NCI-H748 (cell line): Measurements from ENCODE around the gene GNAT1.
"Not testable (repeated sequence)": the region's sequence is repeated elsewhere in the genome, so short reads cannot be mapped to it uniquely, and the experiment has no call there.

Source experiments
- DNase-seq: peaks from one replicate; lab custom pipeline; 2025; ENCODE audit not compliant: unreplicated experiment; lab: John Stamatoyannopoulos, UW

GNAT1 gene

GRCh38 chr3:50237754-50238548 lies 46.5 kb downstream of the GNAT1 start:
- peak; percentile 82 for DNase-seq

DNA sequence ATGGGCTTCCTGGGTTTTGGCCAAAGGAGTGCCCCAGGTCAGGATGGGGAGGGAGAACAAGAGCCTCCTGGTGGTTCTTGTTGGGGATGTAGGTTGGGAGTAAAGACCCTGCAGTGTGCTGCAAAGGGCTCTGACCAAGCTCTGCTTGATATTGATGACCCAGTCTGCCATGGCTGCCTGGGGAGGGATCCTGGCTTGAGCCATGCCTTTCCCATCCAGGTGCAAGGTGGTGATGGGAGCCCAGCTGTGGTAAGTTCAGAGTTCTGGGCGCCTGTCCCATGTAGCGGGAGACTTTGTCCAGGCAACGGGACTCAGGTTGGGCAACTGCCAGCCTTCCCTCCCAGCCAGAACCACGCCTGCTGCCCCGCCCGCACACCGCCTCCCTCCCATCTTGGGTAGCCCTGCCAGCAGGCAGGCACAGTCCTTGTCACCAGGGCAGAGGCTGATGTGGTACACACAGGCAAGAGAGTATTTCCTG lies 47.2 kb downstream of the GNAT1 start:
- peak; percentile 42 for DNase-seq

GRCh38 chr3:50239649-50240048 lies 48.2 kb downstream of the GNAT1 start:
- DNase-seq = no peak

- DNase-seq = peak; percentile 55
Measured at GRCh38 chr3:50241163-50241562, 49.8 kb downstream of the GNAT1 start.

- no peak for DNase-seq
Measured at GRCh38 chr3:50241713-50242380, 50.4 kb downstream of the GNAT1 start.

- no peak for DNase-seq
Measured at GRCh38 chr3:50242381-50242770, 51.0 kb downstream of the GNAT1 start.

DNA sequence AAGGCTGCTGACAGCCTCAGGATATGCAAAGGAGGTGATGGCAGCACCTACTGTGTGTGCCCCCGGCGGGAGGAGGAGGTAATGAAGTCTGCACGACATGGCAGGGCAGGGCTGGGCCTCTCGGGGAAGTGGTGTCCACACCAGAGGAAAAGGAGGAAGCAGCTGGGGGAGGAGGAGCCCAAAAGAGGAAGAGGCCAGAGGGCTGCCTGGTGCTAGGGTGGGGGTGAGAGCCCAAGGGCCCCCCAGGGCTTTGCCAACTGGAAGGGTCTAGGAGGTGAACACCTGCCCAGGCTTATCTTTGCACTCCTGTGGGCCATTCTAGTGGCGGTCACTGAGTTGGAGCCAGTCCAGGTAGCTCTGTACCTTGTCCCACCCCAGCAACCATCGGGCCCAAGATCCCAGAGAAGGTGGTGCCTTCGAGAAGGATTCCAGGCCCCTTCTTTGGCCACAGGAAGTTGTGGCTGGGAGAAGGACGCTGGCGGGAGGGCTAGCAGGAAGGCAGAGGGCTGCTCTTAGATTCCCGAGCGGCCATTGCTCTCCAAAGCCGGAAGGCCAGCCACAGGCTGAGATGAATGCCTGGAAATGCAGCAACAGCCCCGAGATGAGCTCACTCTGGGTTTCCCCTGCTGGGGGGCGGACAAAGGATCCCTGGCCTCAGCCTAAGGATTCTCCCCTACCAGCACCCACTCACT lies 51.6 kb downstream of the GNAT1 start:
- DNase-seq = no peak

DNA sequence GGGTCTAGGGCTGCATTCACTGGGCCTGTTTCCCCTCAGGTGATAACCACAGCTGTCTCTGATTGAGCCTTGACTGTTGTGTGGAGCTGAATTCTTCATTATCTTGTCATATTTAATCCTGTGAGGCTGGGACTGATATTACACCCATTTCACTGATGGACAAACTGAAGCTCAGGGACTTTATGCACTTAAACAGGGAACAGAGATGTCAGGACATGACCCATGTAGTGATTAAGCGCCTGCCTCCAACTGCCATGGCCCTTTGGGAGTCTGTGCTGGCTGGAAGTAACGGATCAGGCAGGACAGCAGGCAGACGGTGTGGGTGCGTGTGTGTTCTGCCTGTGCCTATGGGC lies 52.1 kb downstream of the GNAT1 start:
- no peak for DNase-seq

GRCh38 chr3:50244813-50245212 lies 53.4 kb downstream of the GNAT1 start:
- DNase-seq = not testable (repeated sequence)

- DNase-seq = peak; percentile 27
Measured at GRCh38 chr3:50245251-50245745, 53.9 kb downstream of the GNAT1 start.

DNA sequence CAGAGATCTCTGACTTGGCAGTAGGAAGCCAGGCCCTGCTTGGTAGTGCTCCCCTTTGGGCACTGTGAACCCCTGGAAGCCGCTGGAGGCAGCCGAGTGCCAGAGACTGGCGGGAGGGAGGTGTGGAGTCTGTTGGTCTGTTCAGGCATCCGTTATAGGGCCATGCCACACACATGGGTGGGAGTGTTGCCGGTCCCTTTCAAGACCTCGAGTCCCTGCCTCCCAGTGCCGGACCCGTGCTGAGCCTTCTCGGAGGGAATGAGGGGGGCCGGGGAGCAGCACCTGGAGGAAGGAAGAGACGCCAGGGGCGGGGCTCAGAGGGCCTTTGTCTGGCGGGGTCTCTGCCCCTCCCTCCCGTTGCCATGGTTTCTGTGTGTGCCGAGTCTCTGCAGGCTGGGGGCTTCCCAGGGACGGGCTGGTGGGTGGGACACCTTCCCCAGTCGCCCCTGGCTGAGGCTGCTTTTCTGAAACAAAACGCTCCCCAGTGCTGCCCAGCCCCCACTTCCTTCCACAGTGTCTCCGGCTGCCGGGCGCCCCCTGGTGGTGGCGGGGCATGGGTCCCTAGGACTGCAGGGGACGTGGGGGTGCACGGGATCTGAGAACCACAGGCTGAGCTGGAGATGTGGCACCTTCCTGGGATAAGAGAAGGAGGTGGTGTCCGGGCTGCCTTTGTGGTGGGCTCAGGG lies 54.6 kb downstream of the GNAT1 start:
- peak; percentile 86 for DNase-seq

- DNase-seq = no peak
Measured at GRCh38 chr3:50246517-50246954, 55.1 kb downstream of the GNAT1 start.
